Measurements from ENCODE around the gene CSMD2. TPM values are rescaled to one million over a fixed set of nuclear protein-coding genes. Genes with fewer than 3 reads are reported as not detected.
"Not testable (repeated sequence)": the region's sequence is repeated elsewhere in the genome, so short reads cannot be mapped to it uniquely, and the experiment has no call there.

CSMD2 gene
- total and polyA plus RNA-seq, 7 experiments from 2014 or later, result 0.02 TPM; not detected in 6

DNA sequence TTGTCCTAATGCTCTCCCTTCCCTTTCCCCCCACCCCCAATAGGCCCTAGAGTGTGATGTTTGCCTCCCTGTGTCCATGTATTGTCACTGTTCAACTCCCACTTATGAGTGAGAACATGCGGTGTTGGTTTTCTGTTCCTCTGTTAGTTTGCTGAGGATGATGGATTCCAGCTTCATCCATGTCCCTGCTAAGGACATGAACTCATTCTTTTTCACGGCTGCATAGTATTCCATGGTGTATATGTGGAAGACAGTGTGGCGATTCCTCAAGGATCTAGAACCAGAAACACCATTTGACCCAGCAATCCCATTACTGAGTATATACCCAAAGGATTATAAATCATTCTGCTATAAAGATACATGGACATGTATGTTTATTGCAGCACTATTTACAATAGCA lies 148.7 kb downstream of the CSMD2 start:
- DNase-seq; H3K27me3 ChIP-seq (ENCODE audit: control insufficient read depth in 2 of 2, insufficient read depth in 2 of 2, low read length in 2 of 2); H3K4me1 Mint-ChIP-seq; POLR2A ChIA-PET; H3K27ac Mint-ChIP-seq; H3K4me1 ChIP-seq (ENCODE audit: control insufficient read depth in 2 of 2, insufficient read depth in 2 of 2, low read length in 2 of 2); ATAC-seq; H3K36me3 Mint-ChIP-seq; H3K27ac ChIP-seq (ENCODE audit: low read depth, low read length); H3K4me3 Mint-ChIP-seq; CTCF ChIA-PET; H3K36me3 ChIP-seq (ENCODE audit: control insufficient read depth in 2 of 3, insufficient read depth in 3 of 3, low read length in 3 of 3); H3K9me3 Mint-ChIP-seq; H3K4me3 ChIP-seq (ENCODE audit: low read length); H3K9me3 ChIP-seq (ENCODE audit: control insufficient read depth in 2 of 3, low read length in 3 of 3): not testable (repeated sequence)
- intact Hi-C loops (cut with micrococcal nuclease), result loop anchor here in 1 of 2 donors (10.0 kb wide), 1 partner anchor 381 kb away; no protein-coding TSS in a partner anchor
- H3K27me3 Mint-ChIP-seq, result peaks cover 2 to 61% (median 20%) of the 10 kb centered on the region in 5 donors

DNA sequence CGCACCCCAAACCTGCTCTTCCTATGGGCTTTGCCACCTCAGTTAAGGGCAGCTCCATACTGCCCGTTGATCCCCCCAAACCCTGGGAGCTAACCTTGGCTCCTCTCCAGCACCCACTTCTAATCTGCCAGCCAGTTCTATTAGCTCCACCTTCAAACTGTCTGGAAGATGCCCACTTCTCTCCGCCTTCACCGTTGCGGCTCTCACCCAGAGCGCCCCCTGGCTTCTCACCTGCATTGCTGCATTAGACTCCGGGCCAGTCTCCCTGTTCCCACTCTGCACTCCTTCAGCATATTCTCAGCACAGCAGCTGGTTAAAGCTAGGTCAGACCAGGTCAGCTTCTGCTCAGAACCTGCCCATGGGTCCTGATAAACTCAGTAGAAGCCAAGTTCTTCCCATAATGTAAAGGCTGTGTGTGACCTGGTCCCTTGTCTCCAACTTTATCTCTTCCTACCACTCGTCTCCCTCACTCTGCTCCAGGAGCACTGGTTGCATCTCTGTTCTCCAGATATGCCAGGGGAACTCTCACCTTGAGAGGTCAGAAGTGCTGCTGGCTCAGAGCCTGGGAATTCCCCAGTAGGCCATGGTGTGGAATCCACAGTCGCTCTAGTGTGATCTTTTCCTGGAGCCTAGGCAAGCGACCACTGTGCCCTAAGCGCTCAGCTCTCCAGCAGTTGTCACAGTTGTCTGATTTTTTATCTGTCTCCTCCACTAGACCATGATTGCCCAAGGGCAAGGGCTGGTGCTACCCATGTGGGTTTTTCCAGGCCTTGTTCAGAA lies 150.9 kb downstream of the CSMD2 start:
- H3K4me3 Mint-ChIP-seq, result no peak overlapping the region

GRCh38 chr1:34013136-34013535 lies 151.9 kb downstream of the CSMD2 start:
- no peaks in the 10 kb centered on the region for H3K36me3 Mint-ChIP-seq
- no peaks in the 10 kb centered on the region for H3K4me1 Mint-ChIP-seq
- Histone ChIP-seq H3K4me1 (ENCODE audit: control insufficient read depth in 2 of 2, insufficient read depth in 2 of 2, low read length in 2 of 2) (no peaks in the 10 kb centered on the region), H3K27ac (ENCODE audit: low read depth, low read length) (no peak overlapping the region), H3K4me3 (ENCODE audit: low read length) (no peak overlapping the region), H3K27me3 (ENCODE audit: control insufficient read depth in 2 of 2, insufficient read depth in 2 of 2, low read length in 2 of 2) (no peaks in the 10 kb centered on the region), H3K36me3 (ENCODE audit: control insufficient read depth in 2 of 3, insufficient read depth in 3 of 3, low read length in 3 of 3) (no peaks in the 10 kb centered on the region), H3K9me3 (ENCODE audit: control insufficient read depth in 2 of 3, low read length in 3 of 3) (no peaks in the 10 kb centered on the region)
- ATAC-seq, result no peak
- peaks cover 2 to 51% (median 18%) of the 10 kb centered on the region in 5 donors for H3K27me3 Mint-ChIP-seq
- H3K9me3 Mint-ChIP-seq, result peaks cover 0 to 4% (median 0%) of the 10 kb centered on the region in 11 donors
- ChIA-PET CTCF (no interaction called here), POLR2A (no interaction called here)
- intact Hi-C loops (cut with micrococcal nuclease), result loop anchor here in 1 of 2 donors (10.0 kb wide), 1 partner anchor 378 kb away; no protein-coding TSS in a partner anchor
- H3K4me3 Mint-ChIP-seq, result no peak overlapping the region
- H3K27ac Mint-ChIP-seq, result no peak overlapping the region
- DNase-seq, result no peak

More for the DNA sequence above, 150.9 kb downstream of the CSMD2 start:
- no peaks in the 10 kb centered on the region for H3K36me3 ChIP-seq (ENCODE audit: control insufficient read depth in 2 of 3, insufficient read depth in 3 of 3, low read length in 3 of 3)
- Mint-ChIP-seq H3K27me3 (peaks cover 2 to 53% (median 18%) of the 10 kb centered on the region in 5 donors), H3K36me3 (no peaks in the 10 kb centered on the region), H3K4me1 (no peaks in the 10 kb centered on the region), H3K9me3 (peaks cover 0 to 4% (median 0%) of the 10 kb centered on the region in 11 donors), H3K27ac (no peak overlapping the region)
- intact Hi-C loops (cut with micrococcal nuclease), result loop anchor here in 1 of 2 donors (10.0 kb wide), 1 partner anchor 379 kb away; no protein-coding TSS in a partner anchor
- ATAC-seq, result no peak
- no peak for DNase-seq
- H3K27ac ChIP-seq (ENCODE audit: low read depth, low read length), result no peak overlapping the region
- no peak overlapping the region for H3K4me3 ChIP-seq (ENCODE audit: low read length)
- H3K4me1 ChIP-seq (ENCODE audit: control insufficient read depth in 2 of 2, insufficient read depth in 2 of 2, low read length in 2 of 2), result no peaks in the 10 kb centered on the region
- no peaks in the 10 kb centered on the region for H3K27me3 ChIP-seq (ENCODE audit: control insufficient read depth in 2 of 2, insufficient read depth in 2 of 2, low read length in 2 of 2)
- no peaks in the 10 kb centered on the region for H3K9me3 ChIP-seq (ENCODE audit: control insufficient read depth in 2 of 3, low read length in 3 of 3)
- CTCF ChIA-PET, result no interaction called here
- POLR2A ChIA-PET, result no interaction called here

- Mint-ChIP-seq H3K9me3 (peaks cover 0 to 4% (median 0%) of the 10 kb centered on the region in 11 donors), H3K4me3 (no peak overlapping the region), H3K4me1 (no peaks in the 10 kb centered on the region), H3K27me3 (peaks cover 0 to 46% (median 19%) of the 10 kb centered on the region in 5 donors), H3K36me3 (no peaks in the 10 kb centered on the region), H3K27ac (no peak overlapping the region)
- ATAC-seq (no peak), DNase-seq (no peak)
- H3K4me3 ChIP-seq (ENCODE audit: low read length), result no peak overlapping the region
- ChIA-PET POLR2A (no interaction called here), CTCF (no interaction called here)
- H3K27me3 ChIP-seq (ENCODE audit: control insufficient read depth in 2 of 2, insufficient read depth in 2 of 2, low read length in 2 of 2), result no peaks in the 10 kb centered on the region
- intact Hi-C loops (cut with micrococcal nuclease), result no loop called here
- no peaks in the 10 kb centered on the region for H3K9me3 ChIP-seq (ENCODE audit: control insufficient read depth in 2 of 3, low read length in 3 of 3)
- H3K4me1 ChIP-seq (ENCODE audit: control insufficient read depth in 2 of 2, insufficient read depth in 2 of 2, low read length in 2 of 2), result no peaks in the 10 kb centered on the region
- no peaks in the 10 kb centered on the region for H3K36me3 ChIP-seq (ENCODE audit: control insufficient read depth in 2 of 3, insufficient read depth in 3 of 3, low read length in 3 of 3)
- no peak overlapping the region for H3K27ac ChIP-seq (ENCODE audit: low read depth, low read length)
These were observed 155.6 kb downstream of the CSMD2 start for GRCh38 chr1:34009340-34009985.

DNA sequence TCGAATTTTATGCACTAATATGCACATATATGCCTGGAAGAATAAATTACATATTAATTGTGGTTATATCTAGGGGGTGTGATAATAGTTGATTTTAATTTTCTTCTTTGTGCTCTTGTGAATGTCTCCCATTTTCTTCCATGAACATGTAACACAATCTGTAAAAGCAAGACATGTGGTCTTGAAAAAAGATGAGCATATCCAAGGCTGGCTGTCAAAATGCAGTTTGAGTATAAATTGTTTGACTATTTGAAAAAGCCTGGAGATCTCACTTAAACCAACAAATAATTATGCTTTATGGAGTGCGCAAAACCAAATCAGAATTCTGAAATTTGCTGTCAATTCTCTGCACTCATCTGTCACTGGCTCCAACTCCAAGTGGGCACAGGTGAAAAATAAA lies 157.3 kb downstream of the CSMD2 start:
- CTCF ChIA-PET, result no interaction called here
- ATAC-seq, result no peak
- H3K4me1 ChIP-seq (ENCODE audit: control insufficient read depth in 2 of 2, insufficient read depth in 2 of 2, low read length in 2 of 2), result no peaks in the 10 kb centered on the region
- H3K27me3 ChIP-seq (ENCODE audit: control insufficient read depth in 2 of 2, insufficient read depth in 2 of 2, low read length in 2 of 2), result no peaks in the 10 kb centered on the region
- H3K4me3 ChIP-seq (ENCODE audit: low read length), result no peak overlapping the region
- peaks cover 0 to 4% (median 0%) of the 10 kb centered on the region in 11 donors for H3K9me3 Mint-ChIP-seq
- no peak for DNase-seq
- no peaks in the 10 kb centered on the region for H3K36me3 ChIP-seq (ENCODE audit: control insufficient read depth in 2 of 3, insufficient read depth in 3 of 3, low read length in 3 of 3)
- POLR2A ChIA-PET, result no interaction called here
- H3K27ac ChIP-seq (ENCODE audit: low read depth, low read length), result no peak overlapping the region
- intact Hi-C loops (cut with micrococcal nuclease), result no loop called here
- H3K4me1 Mint-ChIP-seq, result no peaks in the 10 kb centered on the region
- no peak overlapping the region for H3K27ac Mint-ChIP-seq
- H3K4me3 Mint-ChIP-seq, result no peak overlapping the region
- no peaks in the 10 kb centered on the region for H3K36me3 Mint-ChIP-seq
- H3K9me3 ChIP-seq (ENCODE audit: control insufficient read depth in 2 of 3, low read length in 3 of 3), result no peaks in the 10 kb centered on the region
- peaks cover 0 to 32% (median 15%) of the 10 kb centered on the region in 5 donors for H3K27me3 Mint-ChIP-seq

- ChIA-PET CTCF (no interaction called here), POLR2A (no interaction called here)
- H3K4me1 Mint-ChIP-seq, result no peaks in the 10 kb centered on the region
- H3K27ac Mint-ChIP-seq, result no peak overlapping the region
- peaks cover 0 to 1% (median 0%) of the 10 kb centered on the region in 11 donors for H3K9me3 Mint-ChIP-seq
- Histone ChIP-seq H3K27ac (ENCODE audit: low read depth, low read length) (no peak overlapping the region), H3K4me3 (ENCODE audit: low read length) (no peak overlapping the region), H3K4me1 (ENCODE audit: control insufficient read depth in 2 of 2, insufficient read depth in 2 of 2, low read length in 2 of 2) (no peaks in the 10 kb centered on the region), H3K36me3 (ENCODE audit: control insufficient read depth in 2 of 3, insufficient read depth in 3 of 3, low read length in 3 of 3) (no peaks in the 10 kb centered on the region), H3K27me3 (ENCODE audit: control insufficient read depth in 2 of 2, insufficient read depth in 2 of 2, low read length in 2 of 2) (no peaks in the 10 kb centered on the region), H3K9me3 (ENCODE audit: control insufficient read depth in 2 of 3, low read length in 3 of 3) (no peaks in the 10 kb centered on the region)
- no peaks in the 10 kb centered on the region for H3K36me3 Mint-ChIP-seq
- no peak for ATAC-seq
- no peak overlapping the region for H3K4me3 Mint-ChIP-seq
- intact Hi-C loops (cut with micrococcal nuclease), result no loop called here
- no peak for DNase-seq
- H3K27me3 Mint-ChIP-seq, result peaks cover 4 to 23% (median 7%) of the 10 kb centered on the region in 5 donors
These were observed 159.7 kb downstream of the CSMD2 start for GRCh38 chr1:34005309-34005708.
